Skeletal muscle tissue (tissue), 4 donors: ENCODE data around the gene WDFY1. TPM values are rescaled to one million over a fixed set of nuclear protein-coding genes. Genes with fewer than 3 reads are reported as not detected.
A peak's percentile ranks its signal among the peaks of the same experiment; 100 is the strongest.

ENCODE experiments used
- H3K27ac ChIP-seq: one replicate; pipeline ENCODE4 v1.7.0; 2013; ENCODE audit warnings: mild to moderate bottlenecking, low read depth, low read length, inconsistent platforms
- H3K27me3 ChIP-seq, 3 donors: one replicate each; pipeline ENCODE4 v1.7.0; 2013; ENCODE audit warnings: low read length in 3 of 3; ENCODE audit not compliant: control insufficient read depth in 3 of 3, insufficient read depth in 3 of 3
- H3K36me3 ChIP-seq, 3 donors: one replicate each; pipeline ENCODE4 v1.7.0; 2013; ENCODE audit warnings: low read length in 3 of 3; ENCODE audit not compliant: control insufficient read depth in 3 of 3, insufficient read depth in 3 of 3
- H3K4me1 ChIP-seq, 3 donors: one replicate each; pipeline ENCODE4 v1.7.0; 2013; ENCODE audit warnings: low read length in 3 of 3, mild to moderate bottlenecking in 3 of 3; ENCODE audit not compliant: control insufficient read depth in 3 of 3, insufficient read depth in 3 of 3
- H3K4me3 ChIP-seq, 3 donors: one replicate each; pipeline ENCODE4 v1.7.0; 2013; ENCODE audit warnings: low read length in 3 of 3
- H3K9ac ChIP-seq, 3 donors: one replicate each; pipeline ENCODE4 v1.7.0; 2013; ENCODE audit warnings: low read length in 3 of 3, mild to moderate bottlenecking in 3 of 3, moderate library complexity in 2 of 3, low read depth in 1 of 3
- H3K9me3 ChIP-seq, 3 donors: one replicate each; pipeline ENCODE4 v1.7.0; 2013; ENCODE audit warnings: low read length in 3 of 3; ENCODE audit not compliant: control insufficient read depth in 3 of 3
- total RNA-seq: library from RNA; depleted of rRNA; stranded (reverse); fragments of >200 nt; gene quantifications from one replicate; pipeline ENCODE4 v1.2.3, GENCODE V29; 2014
- donor health status: Osteomylitis.

WDFY1 gene
- total RNA-seq, 1 donor from 2014 or later: 38.1 TPM

- H3K4me1 ChIP-seq: no peaks in the 10 kb centered on the region
- H3K27ac ChIP-seq: no peak overlapping the region
- no peak overlapping the region for H3K4me3 ChIP-seq
- no peaks in the 10 kb centered on the region for H3K27me3 ChIP-seq
- H3K9me3 ChIP-seq: no peaks in the 10 kb centered on the region
- no peak overlapping the region for H3K9ac ChIP-seq
- no peaks in the 10 kb centered on the region for H3K36me3 ChIP-seq
These were observed 92.8 kb downstream of the WDFY1 start for GRCh38 chr2:223852281-223852795.

GRCh38 chr2:223847410-223847809 lies 97.7 kb downstream of the WDFY1 start:
- H3K4me1 ChIP-seq: no peaks in the 10 kb centered on the region
- no peaks in the 10 kb centered on the region for H3K9me3 ChIP-seq
- no peak overlapping the region for H3K27ac ChIP-seq
- H3K9ac ChIP-seq: no peak overlapping the region
- H3K36me3 ChIP-seq: no peaks in the 10 kb centered on the region
- H3K27me3 ChIP-seq: no peaks in the 10 kb centered on the region
- no peak overlapping the region for H3K4me3 ChIP-seq

- Histone ChIP-seq H3K27me3 (no peaks in the 10 kb centered on the region), H3K4me1 (no peaks in the 10 kb centered on the region), H3K9ac (no peak overlapping the region)
These were observed 98.6 kb downstream of the WDFY1 start for GRCh38 chr2:223846515-223846914.

DNA sequence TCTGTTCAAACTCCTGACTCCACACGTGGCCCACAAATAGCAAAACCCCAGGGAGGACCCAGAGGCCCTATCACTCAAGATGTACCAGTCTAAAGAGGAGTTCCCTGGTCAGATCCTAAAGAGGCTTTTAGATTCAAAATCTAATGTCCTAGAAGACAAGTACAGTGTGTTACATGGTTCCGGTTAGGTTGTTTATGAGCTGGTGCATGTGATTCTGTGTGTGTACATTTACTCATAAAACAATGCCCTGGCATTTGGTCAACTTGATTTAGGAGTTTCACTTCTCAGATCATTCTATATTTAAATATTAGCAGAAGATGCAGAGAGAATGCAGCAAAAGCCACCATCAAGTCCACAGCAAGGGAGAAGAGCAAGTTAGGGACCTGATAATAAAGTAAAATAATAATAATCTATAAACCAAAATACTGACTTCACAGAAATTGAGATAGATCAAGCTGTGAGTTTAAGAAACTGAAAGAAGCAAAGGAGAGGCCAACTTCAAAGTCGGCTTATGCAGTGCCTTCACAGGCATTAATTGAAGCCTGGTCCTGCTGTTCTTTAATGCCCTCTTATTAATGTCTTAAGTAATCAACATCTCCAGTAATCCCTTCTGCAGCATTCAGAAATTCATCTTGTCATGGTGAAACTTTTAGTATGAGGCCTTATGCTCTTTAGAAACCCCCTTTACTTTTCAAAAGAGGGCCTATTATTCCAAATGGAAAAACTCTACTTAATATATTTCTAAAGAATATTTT lies 103.5 kb downstream of the WDFY1 start:
- H3K27me3 ChIP-seq: peaks cover 0 to 2% (median 0%) of the 10 kb centered on the region in 3 donors
- H3K9ac ChIP-seq: no peak overlapping the region
- no peak overlapping the region for H3K4me3 ChIP-seq
- H3K4me1 ChIP-seq: peaks cover 2 to 4% (median 3%) of the 10 kb centered on the region in 3 donors
- no peak overlapping the region for H3K27ac ChIP-seq
- H3K9me3 ChIP-seq: no peaks in the 10 kb centered on the region
- H3K36me3 ChIP-seq: no peaks in the 10 kb centered on the region

More at GRCh38 chr2:223846515-223846914, 98.6 kb downstream of the WDFY1 start:
- Histone ChIP-seq H3K4me3 (no peak overlapping the region), H3K27ac (no peak overlapping the region), H3K9me3 (no peaks in the 10 kb centered on the region), H3K36me3 (no peaks in the 10 kb centered on the region)

DNA sequence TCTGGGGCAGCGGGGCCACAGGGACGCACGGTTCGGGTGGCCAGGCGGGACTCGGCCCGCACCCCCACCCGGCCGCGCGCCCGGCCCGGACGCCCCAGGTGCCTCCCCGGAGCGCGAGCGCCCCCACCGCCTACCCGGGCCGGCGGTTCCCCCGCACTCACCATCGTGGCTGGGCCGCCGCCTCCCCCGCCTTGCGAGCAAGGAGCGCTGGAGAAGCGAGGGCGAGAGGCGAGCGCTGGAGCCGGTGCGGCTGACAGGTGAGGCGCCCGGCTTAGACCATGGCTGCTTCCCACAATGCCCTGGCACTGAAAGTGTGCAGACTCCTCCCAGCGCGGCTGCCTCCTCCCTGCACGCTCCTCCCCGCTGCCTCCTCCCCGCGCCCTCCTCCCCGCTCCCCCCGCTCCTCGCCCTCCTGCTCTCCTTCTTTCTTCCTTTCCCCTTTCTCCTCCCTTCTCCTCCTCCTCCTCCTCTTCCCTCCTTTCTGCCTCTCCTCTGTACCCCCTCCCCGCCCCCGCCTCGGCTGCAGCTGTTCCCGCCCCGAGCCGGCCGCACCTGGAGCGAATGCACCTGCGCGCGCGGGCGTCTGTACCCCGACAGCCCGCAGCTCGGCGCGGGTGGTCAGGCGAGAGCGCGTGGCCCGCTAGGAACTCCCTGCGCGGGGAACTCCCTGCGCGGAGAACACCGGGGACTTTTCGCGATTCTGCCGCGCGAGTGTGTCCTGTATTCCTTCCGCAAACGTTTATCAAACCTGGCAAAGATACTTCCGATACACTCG lies 107.7 kb downstream of the WDFY1 start, which contains the start of gene AP1S3:
TSS of gene AP1S3 (minus strand) at position 296 of the 775 bp plus-strand sequence. CDS start at position 164, 132 bp downstream.
- no peaks in the 10 kb centered on the region for H3K9me3 ChIP-seq
- H3K4me3 ChIP-seq: peak within 1 kb of the TSS; percentile 60 to 66 (median 64)
- no peaks in the 10 kb centered on the region for H3K36me3 ChIP-seq
- H3K4me1 ChIP-seq: peaks cover 6 to 10% (median 7%) of the 10 kb centered on the region in 3 donors
- H3K9ac ChIP-seq: peak within 1 kb of the TSS in 1 of 3 donors; percentile 40
- H3K27me3 ChIP-seq: peaks cover 0 to 14% (median 2%) of the 10 kb centered on the region in 3 donors
- no peak within 1 kb of the TSS for H3K27ac ChIP-seq

- Histone ChIP-seq H3K4me3 (no peak overlapping the region), H3K27me3 (peaks cover 0 to 14% (median 2%) of the 10 kb centered on the region in 3 donors), H3K9ac (no peak overlapping the region), H3K36me3 (no peaks in the 10 kb centered on the region), H3K9me3 (no peaks in the 10 kb centered on the region), H3K4me1 (peaks cover 6 to 10% (median 7%) of the 10 kb centered on the region in 3 donors), H3K27ac (no peak overlapping the region)
These were observed 109.2 kb downstream of the WDFY1 start for GRCh38 chr2:223835701-223836532.

- Histone ChIP-seq H3K4me3 (no peak overlapping the region), H3K36me3 (no peaks in the 10 kb centered on the region), H3K9me3 (no peaks in the 10 kb centered on the region), H3K27me3 (peaks cover 0 to 14% (median 2%) of the 10 kb centered on the region in 3 donors), H3K27ac (no peak overlapping the region), H3K4me1 (peaks cover 6 to 10% (median 7%) of the 10 kb centered on the region in 3 donors), H3K9ac (no peak overlapping the region)
These were observed 110.7 kb downstream of the WDFY1 start for GRCh38 chr2:223834431-223834830.

DNA sequence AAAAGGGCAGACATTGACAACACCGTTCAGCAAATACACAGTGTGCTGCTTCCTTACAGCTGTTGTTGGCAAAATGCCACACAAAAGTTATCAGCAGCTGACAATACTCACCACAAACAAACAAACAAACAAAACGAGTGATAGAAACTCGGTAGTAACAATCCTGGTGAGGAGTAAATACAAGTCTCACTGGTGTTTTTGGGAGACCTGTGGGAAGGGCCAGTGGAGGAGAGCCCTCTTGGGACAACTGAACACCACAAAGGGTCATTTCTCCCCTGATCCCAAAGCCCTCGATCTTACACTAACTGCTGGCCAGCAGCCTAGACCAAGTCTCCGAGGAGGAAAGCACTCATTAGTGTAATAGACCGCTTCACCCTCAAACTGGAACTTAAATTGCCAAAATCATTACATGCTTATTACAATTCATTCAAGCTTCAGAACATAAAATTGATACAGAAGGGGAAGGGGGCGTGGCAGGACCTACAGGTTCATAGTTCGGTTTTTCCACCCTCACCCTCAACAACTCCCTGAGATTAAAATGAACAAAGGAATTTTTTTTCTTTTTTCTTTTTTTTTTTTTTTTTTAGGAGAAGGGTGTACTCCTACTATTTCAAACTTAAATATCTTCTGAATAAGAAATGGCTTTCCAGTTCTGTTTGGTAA lies 112.8 kb downstream of the WDFY1 start:
- Histone ChIP-seq H3K27me3 (peaks cover 0 to 14% (median 2%) of the 10 kb centered on the region in 3 donors), H3K4me1 (peaks cover 6 to 10% (median 7%) of the 10 kb centered on the region in 3 donors), H3K27ac (no peak overlapping the region), H3K4me3 (no peak overlapping the region), H3K36me3 (no peaks in the 10 kb centered on the region), H3K9me3 (no peaks in the 10 kb centered on the region), H3K9ac (no peak overlapping the region)

DNA sequence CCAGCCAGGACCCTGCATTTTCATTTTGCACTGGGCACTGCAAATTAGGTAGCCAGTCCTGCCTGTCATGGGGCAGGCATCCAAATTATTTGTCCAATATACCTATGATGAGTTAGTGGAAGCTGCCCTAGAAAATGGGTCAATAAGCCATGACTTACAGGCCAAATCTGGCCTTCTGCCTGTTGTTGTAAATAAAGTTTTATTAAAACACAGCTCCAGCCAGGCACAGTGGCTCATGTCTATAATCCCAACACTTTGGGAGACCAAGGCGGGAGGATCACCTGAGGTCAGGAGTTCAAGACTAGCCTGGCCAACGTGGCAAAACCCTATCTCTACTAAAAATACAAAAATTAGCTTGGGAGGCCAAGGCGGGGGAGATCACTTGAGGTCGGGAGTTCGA lies 116.0 kb downstream of the WDFY1 start:
- H3K4me1 ChIP-seq: no peaks in the 10 kb centered on the region
- H3K9ac ChIP-seq: no peak overlapping the region
- H3K27me3 ChIP-seq: no peaks in the 10 kb centered on the region
- no peak overlapping the region for H3K27ac ChIP-seq
- H3K9me3 ChIP-seq: no peaks in the 10 kb centered on the region
- no peak overlapping the region for H3K4me3 ChIP-seq
- no peaks in the 10 kb centered on the region for H3K36me3 ChIP-seq
